K562 (cell line): ENCODE data around the gene ABLIM1. TPM values are rescaled to one million over a fixed set of nuclear protein-coding genes. Genes with fewer than 3 reads are reported as not detected.

ENCODE experiments used
- ATAC-seq: fragments of 200-7000 bp; cut with Tn5 transposase; 3 replicates; pipeline ENCODE4 v1.9.1; 2020; ENCODE audit warnings: moderate library complexity
- BruUV-seq: library from RNA; stranded (reverse); fragments of 400-500 nt; replicated peaks from 2 replicates; lab custom pipeline; 2021; lab: Mats Ljungman, UMichigan
- CTCF ChIA-PET: fragments of 300-600 bp; formaldehyde crosslinking; extraction: SDS; loops from one replicate; lab custom pipeline; 2021; ENCODE audit warnings: low intra/inter-chr PET ratio; lab: Yijun Ruan, JAX
- POLR2A ChIA-PET: fragments of 300-600, 350-650 bp; sonication (Branson Sonifier 250); formaldehyde crosslinking; extraction: SDS; loops from one replicate; lab custom pipeline; 2021; ENCODE audit warnings: antibody characterized with exemption, inconsistent platforms; lab: Yijun Ruan, JAX
- DNase-seq, 4 experiments: peaks; one replicate each; pipeline versions ENCODE4 v3.0.0 to v3.0.0-alpha.2; 2011 to 2018; ENCODE audit warnings: low spot score in 3 of 4, mixed read lengths in 3 of 4; ENCODE audit errors: extremely low read depth in 1 of 4
- FAIRE-seq: peaks from 2 replicates; lab custom pipeline; 2011; peaks lifted over from hg19 to GRCh38; lab: Jason Lieb, UNC
- H2AFZ ChIP-seq: 2 replicates; pipeline ENCODE4 v1.6.0; 2011; ENCODE audit warnings: low read depth, low read length, control low read depth, inconsistent platforms
- H3K27ac ChIP-seq: fragments of 200-600 bp; 3 replicates; pipeline ENCODE4 v1.8.0; 2011; ENCODE audit warnings: low read depth, mild to moderate bottlenecking, control low read depth, inconsistent platforms, low read length, moderate library complexity, mixed read lengths; ENCODE audit errors: extremely low read depth
- H3K27me3 ChIP-seq, 2 experiments: fragments of 300-600 bp in 1 of 2; 2 replicates in 1 of 2; 3 replicates in 1 of 2; pipeline versions ENCODE4 v1.6.0 to v1.8.0; 2011; ENCODE audit warnings: inconsistent platforms in 2 of 2, low read length in 2 of 2, mild to moderate bottlenecking in 1 of 2, mixed read lengths in 1 of 2, moderate library complexity in 1 of 2; ENCODE audit not compliant: control insufficient read depth in 2 of 2, insufficient read depth in 2 of 2
- H3K36me3 ChIP-seq: fragments of 300-600 bp; 3 replicates; pipeline ENCODE4 v1.8.0; 2011; ENCODE audit warnings: mild to moderate bottlenecking, low read length, inconsistent platforms; ENCODE audit not compliant: control insufficient read depth, insufficient read depth
- H3K4me1 ChIP-seq, 2 experiments: fragments of 200-600 bp in 1 of 2; replicated peaks in 1 of 2; 2 replicates in 1 of 2; 3 replicates in 1 of 2; pipeline versions ENCODE4 v1.5.1 to v1.8.0; 2011; ENCODE audit warnings: inconsistent platforms in 2 of 2, low read length in 2 of 2, mild to moderate bottlenecking in 1 of 2, mixed read lengths in 1 of 2, moderate library complexity in 1 of 2; ENCODE audit not compliant: control insufficient read depth in 2 of 2, insufficient read depth in 2 of 2
- H3K4me2 ChIP-seq: 2 replicates; pipeline ENCODE4 v1.6.1; 2011; ENCODE audit warnings: low read length, control low read depth, inconsistent platforms, mixed read lengths; ENCODE audit not compliant: insufficient read depth
- H3K4me3 ChIP-seq: fragments of 200-600 bp; sonication (generic), shearing (Covaris generic); 2 replicates; pipeline ENCODE4 v1.5.1; 2016; ENCODE audit warnings: control low read depth, inconsistent platforms
- H3K79me2 ChIP-seq: fragments of 200-600 bp; 3 replicates; pipeline ENCODE4 v1.8.0; 2011; ENCODE audit warnings: low read length, inconsistent platforms; ENCODE audit not compliant: control insufficient read depth, insufficient read depth
- H3K9ac ChIP-seq, 2 experiments: 2 replicates each; pipeline versions ENCODE4 v1.6.0 to v1.6.1; 2011; ENCODE audit warnings: low read depth in 2 of 2, low read length in 2 of 2, control low read depth in 1 of 2, inconsistent platforms in 1 of 2, mild to moderate bottlenecking in 1 of 2, mixed read lengths in 1 of 2; ENCODE audit not compliant: insufficient read depth in 1 of 2
- H3K9me1 ChIP-seq: one replicate; pipeline ENCODE4 v1.6.0; 2011; ENCODE audit warnings: inconsistent platforms, mild to moderate bottlenecking, low read length, moderate library complexity; ENCODE audit not compliant: control insufficient read depth, insufficient read depth
- H3K9me3 ChIP-seq: replicated peaks from 2 replicates; pipeline ENCODE4 v1.5.1; 2011; ENCODE audit warnings: low read depth, low read length, inconsistent platforms; ENCODE audit not compliant: control insufficient read depth, insufficient read depth
- H4K20me1 ChIP-seq: replicated peaks from 2 replicates; pipeline ENCODE4 v1.6.1; 2011; ENCODE audit warnings: low read length, inconsistent platforms, mixed read lengths; ENCODE audit not compliant: control insufficient read depth, insufficient read depth
- ATF7 ChIP-seq: fragments of 450-650 bp; IDR thresholded peaks from 2 replicates; pipeline ENCODE4 v1.7.1; 2014; ENCODE audit warnings: mild to moderate bottlenecking, moderate library complexity
- CEBPG ChIP-seq, 3 experiments: fragments of 200-800 bp in 1 of 3; sonication (Bioruptor generic) in 1 of 3; sonication (generic) in 1 of 3; formaldehyde crosslinking in 1 of 3; IDR thresholded peaks in 2 of 3; conservative IDR thresholded peaks in 1 of 3; 2 replicates each; pipeline versions ENCODE4 v1.6.1 to v1.8.0; 2016 to 2022; ENCODE audit warnings: missing compliant biosample characterization in 2 of 3, missing genetic modification characterization in 2 of 3, mild to moderate bottlenecking in 1 of 3, missing genetic modification reagents in 1 of 3
- E2F1 ChIP-seq: sonication (generic); formaldehyde crosslinking; IDR thresholded peaks from 2 replicates; pipeline ENCODE4 v1.8.1; 2023; ENCODE audit warnings: mild to moderate bottlenecking, missing genetic modification reagents, moderate library complexity
- HNRNPH1 ChIP-seq: fragments of 200-400 bp; formaldehyde crosslinking; optimal IDR thresholded peaks from 2 replicates; pipeline ENCODE3; 2017; ENCODE audit warnings: low read depth, mild to moderate bottlenecking, low read length, moderate library complexity
- NR0B1 ChIP-seq: fragments of 450-650 bp; IDR thresholded peaks from one replicate; pipeline ENCODE4 v1.6.1; 2018; ENCODE audit warnings: mild to moderate bottlenecking, moderate library complexity; ENCODE audit not compliant: partially characterized antibody
- PHF20 ChIP-seq: fragments of 450-650 bp; IDR thresholded peaks from 2 replicates; pipeline ENCODE4 v1.6.1; 2018; ENCODE audit not compliant: partially characterized antibody
- POLR2AphosphoS5 ChIP-seq: IDR thresholded peaks from 2 replicates; pipeline ENCODE4 v1.6.1; 2011; ENCODE audit warnings: mild to moderate bottlenecking, low read depth, low read length, moderate library complexity; ENCODE audit not compliant: control insufficient read depth, insufficient read depth
- ZNF12 ChIP-seq: sonication (generic); formaldehyde crosslinking; IDR thresholded peaks from 2 replicates; pipeline ENCODE4 v1.4.0; 2020; ENCODE audit warnings: mild to moderate bottlenecking, missing genetic modification reagents
- ZNF518B ChIP-seq: fragments of 250-450 bp; sonication (Bioruptor Pico); IDR thresholded peaks from 2 replicates; pipeline ENCODE4 v1.5.0; 2021; ENCODE audit warnings: mild to moderate bottlenecking, moderate library complexity
- WGBS: fragments of 100-300 bp; shearing (Covaris generic); methylation state at CpG from one replicate; pipeline ENCODE4 v1.1.6; 2016; ENCODE audit warnings: low coverage, mixed read lengths; ENCODE audit not compliant: insufficient coverage; ENCODE audit errors: missing lambda C conversion rate; 5-methylcytosine and 5-hydroxymethylcytosine counted together
- in situ Hi-C: fragments of 300-500 bp; cut with MboI; formaldehyde crosslinking; loops from 4 replicates; pipeline ENCODE4 v1.15.0; 2018; ENCODE audit warnings: inconsistent platforms, mixed read lengths
- intact Hi-C: fragments of 100-400 bp; cut with micrococcal nuclease; formaldehyde crosslinking; loops from 2 replicates; pipeline ENCODE4 v1.14.2; 2022
- polyA plus RNA-seq, 8 experiments: library from polyadenylated mRNA; depleted of rRNA in 4 of 8; stranded (reverse) in 5 of 8; unstranded in 3 of 8; fragments of >200 nt; fragmentation: Nextera tagmentation in 2 of 8; fragmentation: Illumina TruSeq in 1 of 8; extraction: Ambion mirVana in 2 of 8; extraction: Trizol in 1 of 8; gene quantifications; 2 replicates each; pipeline versions ENCODE4 v1.2.1 to v1.2.3, GENCODE V29; 2011 to 2014; ENCODE audit warnings: inconsistent platforms in 1 of 8, missing spikeins in 1 of 8
- total RNA-seq, 7 experiments: library from RNA; depleted of rRNA in 6 of 7; stranded (reverse); fragments of >200 nt in 6 of 7; fragmentation: Illumina TruSeq in 2 of 7; extraction: Trizol in 2 of 7; gene quantifications; 2 replicates each; pipeline versions ENCODE4 v1.2.1 to v1.2.3, GENCODE V29; 2011 to 2021; ENCODE audit warnings: low replicate concordance in 1 of 7
- TF ChIP-seq, protein P1 (sequence below): fragments of 450-650 bp; IDR thresholded peaks from 2 replicates; pipeline ENCODE4 v1.6.1; 2017; ENCODE audit warnings: antibody characterized with exemption, mild to moderate bottlenecking

Gene ABLIM1
- total and polyA plus RNA-seq, 9 of the 15 experiments (the other 6 are each of a cell fraction or from before 2014, with no cell fraction given), result 0.07 to 0.49 (median 0.14) TPM; not detected in 6

DNA sequence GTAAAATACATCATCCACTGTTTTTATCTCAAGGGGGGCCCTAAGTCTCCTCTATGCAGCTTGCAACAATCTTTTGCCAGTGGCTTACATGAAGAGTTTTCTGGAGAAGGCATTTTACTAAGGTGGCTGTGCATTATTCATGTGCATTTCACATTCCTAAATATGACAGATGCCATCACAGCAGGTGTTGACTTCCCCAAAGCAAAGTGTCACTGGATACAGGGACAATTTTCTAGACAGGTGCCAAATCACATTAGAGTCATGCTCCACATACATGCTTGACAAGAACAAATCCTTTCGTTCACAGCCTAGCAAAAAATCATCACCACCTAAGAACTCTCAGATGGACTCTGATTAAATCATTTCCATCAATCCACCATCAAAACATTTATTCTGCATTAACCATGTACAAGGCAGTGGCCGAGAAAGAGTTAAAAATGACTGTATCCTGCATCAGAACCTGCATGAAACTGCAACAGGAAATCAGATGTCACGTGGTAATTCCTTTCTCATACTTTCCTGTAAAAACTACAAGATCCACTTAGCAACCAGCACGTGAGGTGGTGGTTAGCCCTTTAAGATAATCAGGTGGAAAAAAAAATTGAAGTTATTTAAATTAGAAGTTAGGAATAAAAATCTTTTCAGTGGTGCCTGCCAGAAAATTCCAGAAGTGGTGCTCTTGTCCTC, 165.6 kb downstream of the ABLIM1 start:
- Histone ChIP-seq H3K9ac (no peak overlapping the region), H3K27me3 (peaks cover 0 to 4% of the 10 kb centered on the region in 2 experiments; a peak in 1 of 5 replicates), H3K4me3 (no peak overlapping the region), H3K4me1 (no peaks in the 10 kb centered on the region), H3K4me2 (no peak overlapping the region), H3K79me2 (no peaks in the 10 kb centered on the region), H3K9me1 (no peaks in the 10 kb centered on the region), H3K9me3 (no peaks in the 10 kb centered on the region), H3K27ac (no peak overlapping the region), H2AFZ (no peak overlapping the region), H4K20me1 (no peaks in the 10 kb centered on the region), H3K36me3 (no peaks in the 10 kb centered on the region)
- ChIA-PET POLR2A (no interaction called here), CTCF (no interaction called here)
- intact Hi-C loops, result no loop called here
- WGBS, result 0% methylated on average over 3 of the region's 4 CpGs
- in situ Hi-C loops, result no loop called here
- TF ChIP-seq CEBPG (CRISPR knock-in tag; IDR thresholded peaks at IDR 0.05) (no peak), CEBPG (tag; conservative IDR thresholded peaks at IDR 0.05 in 1 of 2, IDR thresholded peaks at IDR 0.05 in 1 of 2) (no peak), ZNF518B (CRISPR knock-in tag) (no peak), PHF20 (no peak), ZNF12 (no peak), E2F1 (CRISPR knock-in tag) (no peak), POLR2AphosphoS5 (no peak), ATF7 (no peak), NR0B1 (no peak), HNRNPH1 (no peak)
- TF ChIP-seq, protein P1, sequence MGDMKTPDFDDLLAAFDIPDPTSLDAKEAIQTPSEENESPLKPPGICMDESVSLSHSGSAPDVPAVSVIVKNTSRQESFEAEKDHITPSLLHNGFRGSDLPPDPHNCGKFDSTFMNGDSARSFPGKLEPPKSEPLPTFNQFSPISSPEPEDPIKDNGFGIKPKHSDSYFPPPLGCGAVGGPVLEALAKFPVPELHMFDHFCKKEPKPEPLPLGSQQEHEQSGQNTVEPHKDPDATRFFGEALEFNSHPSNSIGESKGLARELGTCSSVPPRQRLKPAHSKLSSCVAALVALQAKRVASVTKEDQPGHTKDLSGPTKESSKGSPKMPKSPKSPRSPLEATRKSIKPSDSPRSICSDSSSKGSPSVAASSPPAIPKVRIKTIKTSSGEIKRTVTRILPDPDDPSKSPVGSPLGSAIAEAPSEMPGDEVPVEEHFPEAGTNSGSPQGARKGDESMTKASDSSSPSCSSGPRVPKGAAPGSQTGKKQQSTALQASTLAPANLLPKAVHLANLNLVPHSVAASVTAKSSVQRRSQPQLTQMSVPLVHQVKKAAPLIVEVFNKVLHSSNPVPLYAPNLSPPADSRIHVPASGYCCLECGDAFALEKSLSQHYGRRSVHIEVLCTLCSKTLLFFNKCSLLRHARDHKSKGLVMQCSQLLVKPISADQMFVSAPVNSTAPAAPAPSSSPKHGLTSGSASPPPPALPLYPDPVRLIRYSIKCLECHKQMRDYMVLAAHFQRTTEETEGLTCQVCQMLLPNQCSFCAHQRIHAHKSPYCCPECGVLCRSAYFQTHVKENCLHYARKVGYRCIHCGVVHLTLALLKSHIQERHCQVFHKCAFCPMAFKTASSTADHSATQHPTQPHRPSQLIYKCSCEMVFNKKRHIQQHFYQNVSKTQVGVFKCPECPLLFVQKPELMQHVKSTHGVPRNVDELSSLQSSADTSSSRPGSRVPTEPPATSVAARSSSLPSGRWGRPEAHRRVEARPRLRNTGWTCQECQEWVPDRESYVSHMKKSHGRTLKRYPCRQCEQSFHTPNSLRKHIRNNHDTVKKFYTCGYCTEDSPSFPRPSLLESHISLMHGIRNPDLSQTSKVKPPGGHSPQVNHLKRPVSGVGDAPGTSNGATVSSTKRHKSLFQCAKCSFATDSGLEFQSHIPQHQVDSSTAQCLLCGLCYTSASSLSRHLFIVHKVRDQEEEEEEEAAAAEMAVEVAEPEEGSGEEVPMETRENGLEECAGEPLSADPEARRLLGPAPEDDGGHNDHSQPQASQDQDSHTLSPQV, result no peak
- ATAC-seq (no peak), DNase-seq (no peak), FAIRE-seq (no peak)
- no TSS peak for BruUV-seq
